Lower lobe of right lung (tissue), 2 donors: ENCODE measurements around the gene PPIC. TPM values are rescaled to one million over a fixed set of nuclear protein-coding genes. Genes with fewer than 3 reads are reported as not detected.

Experiments used
- ATAC-seq, 2 donors: fragments of 200-7000 bp; cut with Tn5 transposase; one replicate each; pipeline ENCODE4 v1.9.1; 2020 to 2022; ENCODE audit warnings: mild to moderate bottlenecking in 2 of 2, moderate library complexity in 2 of 2
- DNase-seq: peaks from one replicate; pipeline ENCODE4 v3.0.0-alpha.2; 2020
- H3K27ac ChIP-seq: fragments of 200-600 bp; one replicate; pipeline ENCODE4 v1.8.0; 2022
- H3K27me3 ChIP-seq: fragments of 200-600 bp; one replicate; pipeline ENCODE4 v1.8.0; 2022; ENCODE audit warnings: low read depth
- H3K36me3 ChIP-seq: fragments of 200-600 bp; one replicate; pipeline ENCODE4 v1.8.0; 2022; ENCODE audit warnings: mild to moderate bottlenecking
- H3K4me1 ChIP-seq: fragments of 200-600 bp; one replicate; pipeline ENCODE4 v1.8.0; 2022
- H3K4me3 ChIP-seq: fragments of 200-600 bp; one replicate; pipeline ENCODE4 v1.8.0; 2022; ENCODE audit warnings: mild to moderate bottlenecking
- H3K9me3 ChIP-seq: fragments of 200-600 bp; one replicate; pipeline ENCODE4 v1.8.0; 2022
- intact Hi-C: fragments of 100-400 bp; cut with DNase I; formaldehyde crosslinking; loops from one replicate; pipeline ENCODE4 v1.11.0; 2022
- total RNA-seq: library from RNA; stranded (reverse); fragmentation: NEBNext Ultra II Directional; extraction: Animal tissue kit (Norgen Biotek cat#: 25700); gene quantifications from one replicate; pipeline ENCODE4 v1.2.1, GENCODE V29; 2021
- TF ChIP-seq, protein P1 (sequence below): fragments of 200-600 bp; IDR thresholded peaks from one replicate; pipeline ENCODE4 v1.8.0; 2022; ENCODE audit warnings: antibody characterized with exemption, mild to moderate bottlenecking
- donor health status: DM: no; HTN: yes; CAD: no; lungs with severe emphysema.

PPIC gene
- total RNA-seq, 1 donor from 2014 or later: 39.5 TPM

GRCh38 chr5:123047706-123048105 lies 11.2 kb upstream of the PPIC start:
- no peak for ATAC-seq

GRCh38 chr5:123046222-123046621 lies 9.7 kb upstream of the PPIC start:
- TF ChIP-seq, protein P1, sequence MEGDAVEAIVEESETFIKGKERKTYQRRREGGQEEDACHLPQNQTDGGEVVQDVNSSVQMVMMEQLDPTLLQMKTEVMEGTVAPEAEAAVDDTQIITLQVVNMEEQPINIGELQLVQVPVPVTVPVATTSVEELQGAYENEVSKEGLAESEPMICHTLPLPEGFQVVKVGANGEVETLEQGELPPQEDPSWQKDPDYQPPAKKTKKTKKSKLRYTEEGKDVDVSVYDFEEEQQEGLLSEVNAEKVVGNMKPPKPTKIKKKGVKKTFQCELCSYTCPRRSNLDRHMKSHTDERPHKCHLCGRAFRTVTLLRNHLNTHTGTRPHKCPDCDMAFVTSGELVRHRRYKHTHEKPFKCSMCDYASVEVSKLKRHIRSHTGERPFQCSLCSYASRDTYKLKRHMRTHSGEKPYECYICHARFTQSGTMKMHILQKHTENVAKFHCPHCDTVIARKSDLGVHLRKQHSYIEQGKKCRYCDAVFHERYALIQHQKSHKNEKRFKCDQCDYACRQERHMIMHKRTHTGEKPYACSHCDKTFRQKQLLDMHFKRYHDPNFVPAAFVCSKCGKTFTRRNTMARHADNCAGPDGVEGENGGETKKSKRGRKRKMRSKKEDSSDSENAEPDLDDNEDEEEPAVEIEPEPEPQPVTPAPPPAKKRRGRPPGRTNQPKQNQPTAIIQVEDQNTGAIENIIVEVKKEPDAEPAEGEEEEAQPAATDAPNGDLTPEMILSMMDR: no peak
- no peaks in the 10 kb centered on the region for H3K27me3 ChIP-seq
- no peaks in the 10 kb centered on the region for H3K4me1 ChIP-seq
- no peak overlapping the region for H3K27ac ChIP-seq
- no peaks in the 10 kb centered on the region for H3K9me3 ChIP-seq
- H3K4me3 ChIP-seq: no peak overlapping the region
- no peak for DNase-seq
- no peaks in the 10 kb centered on the region for H3K36me3 ChIP-seq
- no peak for ATAC-seq
- intact Hi-C loops: no loop called here

More at GRCh38 chr5:123047706-123048105, 11.2 kb upstream of the PPIC start:
- H3K27ac ChIP-seq: no peak overlapping the region
- no peaks in the 10 kb centered on the region for H3K27me3 ChIP-seq
- no peak overlapping the region for H3K4me3 ChIP-seq
- H3K9me3 ChIP-seq: no peaks in the 10 kb centered on the region
- intact Hi-C loops: no loop called here
- TF ChIP-seq, protein P1: no peak
- H3K4me1 ChIP-seq: no peaks in the 10 kb centered on the region
- H3K36me3 ChIP-seq: no peaks in the 10 kb centered on the region
- no peak for DNase-seq

DNA sequence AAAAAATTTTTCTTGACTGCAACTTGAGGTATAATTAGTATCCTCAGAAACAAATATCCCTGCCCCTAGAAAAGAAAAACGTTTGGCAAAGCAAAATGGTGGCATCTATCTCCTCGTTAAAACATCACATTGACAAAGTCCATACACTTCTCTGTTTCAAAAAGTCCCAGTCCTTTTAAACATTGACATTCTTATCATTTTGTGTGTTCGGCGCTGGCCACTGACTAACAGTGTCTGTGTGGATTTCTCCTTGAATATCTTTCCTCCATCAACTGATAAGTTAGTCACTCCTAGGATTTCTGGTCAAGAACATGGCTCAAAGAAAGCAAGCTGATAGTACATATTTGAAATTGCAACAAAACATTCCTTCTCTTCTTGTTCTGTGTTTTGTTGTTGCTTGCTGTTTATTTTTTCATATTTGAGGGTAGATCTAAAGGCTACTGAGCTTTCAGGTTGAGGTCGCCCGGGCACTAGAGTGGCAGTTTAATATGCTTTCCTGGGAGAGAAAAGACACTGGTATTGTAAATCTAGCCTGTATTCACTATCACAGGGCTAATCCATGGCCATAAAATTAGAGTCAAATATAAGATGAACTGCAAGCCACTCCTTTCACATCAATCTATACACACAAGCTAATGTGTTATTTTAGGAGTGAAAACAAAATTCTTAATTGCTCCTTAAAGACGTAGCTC lies 8.5 kb upstream of the PPIC start:
- H3K27me3 ChIP-seq: no peaks in the 10 kb centered on the region
- TF ChIP-seq, protein P1: no peak
- no peaks in the 10 kb centered on the region for H3K36me3 ChIP-seq
- H3K9me3 ChIP-seq: no peaks in the 10 kb centered on the region
- H3K4me3 ChIP-seq: no peak overlapping the region
- H3K4me1 ChIP-seq: no peaks in the 10 kb centered on the region
- no peak for DNase-seq
- intact Hi-C loops: no loop called here
- H3K27ac ChIP-seq: no peak overlapping the region
- no peak for ATAC-seq

DNA sequence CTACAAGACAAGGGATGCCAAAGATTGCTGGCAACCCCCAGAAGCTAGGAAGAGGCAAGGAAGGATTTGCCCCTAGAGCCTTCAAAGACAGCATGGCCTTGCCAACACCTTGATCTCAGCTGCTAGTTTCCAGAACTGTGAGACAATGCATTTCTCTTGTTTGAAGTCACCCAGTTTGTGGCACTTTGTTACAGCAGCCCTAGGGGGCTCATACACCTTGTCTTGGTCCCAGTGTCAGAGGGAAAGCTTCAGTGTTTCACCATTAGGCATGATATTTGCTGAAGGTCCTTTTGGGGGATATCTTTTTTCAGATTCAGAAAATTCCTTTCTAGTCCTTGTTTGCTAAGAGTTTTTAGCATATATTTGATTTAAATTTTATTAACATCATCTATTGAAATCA lies 3.1 kb upstream of the PPIC start:
- H3K36me3 ChIP-seq: no peaks in the 10 kb centered on the region
- no peaks in the 10 kb centered on the region for H3K27me3 ChIP-seq
- H3K27ac ChIP-seq: no peak overlapping the region
- DNase-seq (no peak), ATAC-seq (no peak)
- no peak overlapping the region for H3K4me3 ChIP-seq
- intact Hi-C loops: no loop called here
- TF ChIP-seq, protein P1: no peak
- H3K4me1 ChIP-seq: peaks cover 20% of the 10 kb centered on the region
- no peaks in the 10 kb centered on the region for H3K9me3 ChIP-seq

GRCh38 chr5:123037104-123037418 lies 536 bp upstream of the PPIC start:
- intact Hi-C loops: no loop called here
- TF ChIP-seq, protein P1: no peak
- Histone ChIP-seq H3K4me1 (peaks cover 20% of the 10 kb centered on the region), H3K27ac (peak overlapping the region; percentile 87), H3K36me3 (no peaks in the 10 kb centered on the region), H3K9me3 (no peaks in the 10 kb centered on the region), H3K27me3 (no peaks in the 10 kb centered on the region), H3K4me3 (peak overlapping the region; percentile 76)
- DNase-seq (no peak), ATAC-seq (no peak)
